Measurements from ENCODE around the gene SLC25A12.
"Not testable (repeated sequence)": the region's sequence is repeated elsewhere in the genome, so short reads cannot be mapped to it uniquely, and the experiment has no call there.

SLC25A12 gene

DNA sequence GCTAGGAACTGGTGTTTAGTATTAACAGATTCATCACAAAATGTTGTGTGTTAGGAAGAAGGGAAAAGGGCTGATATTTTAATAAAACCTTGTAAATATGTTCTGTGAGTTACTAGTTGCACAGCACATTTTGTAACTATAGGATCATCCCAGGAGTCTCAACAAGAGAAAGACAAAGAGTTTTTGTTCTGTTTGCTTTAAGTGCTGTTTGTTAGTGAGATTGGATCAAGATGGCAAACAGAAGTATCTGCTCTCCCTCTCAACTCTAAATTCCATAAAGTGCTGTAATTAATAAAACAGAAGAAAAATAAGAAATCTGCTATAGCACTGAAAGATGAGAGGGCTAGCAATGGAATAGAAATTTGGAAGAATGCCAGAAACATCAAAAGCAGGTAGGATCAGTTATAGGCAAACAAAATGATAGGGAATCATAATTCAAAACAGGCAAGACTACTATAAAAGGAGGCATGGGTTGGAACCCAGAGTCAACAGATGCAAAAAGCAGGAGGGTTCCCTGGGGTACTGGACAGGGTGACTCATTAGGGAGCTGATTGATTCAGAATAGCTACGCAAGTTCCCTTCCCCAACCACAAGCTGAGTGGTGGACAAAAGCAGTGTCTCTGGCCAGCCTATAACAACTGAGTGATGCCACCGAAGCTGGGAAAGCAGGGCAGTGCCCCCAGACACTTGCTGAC is 131.0 kb downstream of the SLC25A12 start:
- no peaks in the 10 kb centered on the region for H3K4me1 ChIP-seq (ENCODE audit: low read depth, poor library complexity, severe bottlenecking)
- H2AFZ ChIP-seq (ENCODE audit: low read depth) = no peak overlapping the region
- H4K20me1 ChIP-seq (ENCODE audit: insufficient read depth) = no peaks in the 10 kb centered on the region
- H3K4me2 ChIP-seq = no peak overlapping the region
- H3K79me2 ChIP-seq (ENCODE audit: insufficient read depth, low read depth) = no peaks in the 10 kb centered on the region
- no peak overlapping the region for H3K27ac ChIP-seq
- no peak overlapping the region for H3K9ac ChIP-seq
- H3K27me3 ChIP-seq (ENCODE audit: insufficient read depth, low read depth) = no peaks in the 10 kb centered on the region
- no peak overlapping the region for H3K4me3 ChIP-seq (IDR thresholded peaks at IDR 0.05; ENCODE audit: insufficient read depth, low read depth, low read length)
- TF ChIP-seq CTCF (conservative IDR thresholded peaks at IDR 0.05; ENCODE audit: low read depth, low read length) = no peak
- H3K36me3 ChIP-seq (ENCODE audit: insufficient read depth) = no peaks in the 10 kb centered on the region

DNA sequence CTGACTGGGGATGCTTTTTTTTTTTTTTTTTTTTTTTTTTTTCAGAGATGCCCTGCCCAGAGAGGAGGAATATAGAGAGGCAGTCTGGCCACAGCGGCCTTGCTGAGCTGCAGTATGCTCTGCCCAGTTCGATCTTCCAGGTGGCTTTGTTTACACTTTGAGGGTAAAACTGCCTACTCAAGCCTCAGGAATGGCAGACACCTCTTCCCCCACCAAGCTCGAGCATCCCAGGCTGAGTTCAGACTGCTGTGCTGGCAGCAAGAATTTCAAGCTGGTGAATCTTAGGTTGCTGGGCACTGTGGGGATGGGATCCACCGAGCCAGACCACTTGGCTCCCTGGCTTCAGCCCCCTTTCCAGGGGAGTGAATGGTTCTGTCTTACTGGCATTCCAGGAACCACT is 132.9 kb downstream of the SLC25A12 start:
- not testable (repeated sequence) for H3K4me3 ChIP-seq (IDR thresholded peaks at IDR 0.05; ENCODE audit: insufficient read depth, low read depth, low read length); H4K20me1 ChIP-seq (ENCODE audit: insufficient read depth); H3K36me3 ChIP-seq (ENCODE audit: insufficient read depth); H3K9ac ChIP-seq; H2AFZ ChIP-seq (ENCODE audit: low read depth); H3K4me1 ChIP-seq (ENCODE audit: low read depth, poor library complexity, severe bottlenecking); H3K4me2 ChIP-seq; H3K27ac ChIP-seq; H3K79me2 ChIP-seq (ENCODE audit: insufficient read depth, low read depth); H3K27me3 ChIP-seq (ENCODE audit: insufficient read depth, low read depth)

GRCh38 chr2:171758762-171759161 is 135.3 kb downstream of the SLC25A12 start:
- not testable (repeated sequence) for H2AFZ ChIP-seq (ENCODE audit: low read depth); H3K9ac ChIP-seq; H4K20me1 ChIP-seq (ENCODE audit: insufficient read depth); H3K79me2 ChIP-seq (ENCODE audit: insufficient read depth, low read depth); H3K4me2 ChIP-seq; H3K27ac ChIP-seq; H3K4me3 ChIP-seq (IDR thresholded peaks at IDR 0.05; ENCODE audit: insufficient read depth, low read depth, low read length); H3K27me3 ChIP-seq (ENCODE audit: insufficient read depth, low read depth); H3K4me1 ChIP-seq (ENCODE audit: low read depth, poor library complexity, severe bottlenecking); H3K36me3 ChIP-seq (ENCODE audit: insufficient read depth)

DNA sequence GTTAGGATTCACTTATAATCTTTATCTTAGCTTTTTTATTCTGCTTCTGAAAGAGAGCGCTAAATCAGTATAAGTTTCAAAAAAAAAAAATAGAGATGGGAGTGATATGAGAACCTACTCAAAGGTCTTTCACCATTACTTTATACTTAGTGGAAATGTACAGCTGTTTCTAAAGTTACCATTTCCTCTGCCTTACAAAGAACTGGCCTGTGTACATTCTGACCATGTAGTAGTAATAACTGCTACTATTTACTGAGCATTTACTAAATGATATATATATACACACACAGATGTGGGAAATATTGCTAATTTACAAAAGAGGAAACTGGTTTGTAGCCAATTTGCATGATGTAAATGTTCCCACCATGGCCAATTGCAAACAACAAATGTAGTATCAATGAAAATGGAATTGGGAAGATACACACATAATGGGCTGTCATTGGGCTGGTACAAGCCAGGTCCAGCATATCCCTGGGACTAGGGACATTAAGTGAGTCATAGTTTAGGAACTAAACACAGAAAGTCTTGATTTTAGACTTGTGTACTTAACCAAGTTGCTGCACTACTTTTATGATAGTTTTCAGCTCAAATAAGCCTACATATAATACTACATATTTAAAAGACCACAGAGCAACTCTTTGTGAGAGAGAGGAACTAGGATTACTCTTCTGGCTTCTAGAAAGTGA is 139.6 kb downstream of the SLC25A12 start:
- Histone ChIP-seq H3K79me2 (ENCODE audit: insufficient read depth, low read depth) (no peaks in the 10 kb centered on the region), H3K27ac (no peak overlapping the region), H4K20me1 (ENCODE audit: insufficient read depth) (no peaks in the 10 kb centered on the region), H3K36me3 (ENCODE audit: insufficient read depth) (no peaks in the 10 kb centered on the region), H3K4me3 (IDR thresholded peaks at IDR 0.05; ENCODE audit: insufficient read depth, low read depth, low read length) (no peak overlapping the region), H3K27me3 (ENCODE audit: insufficient read depth, low read depth) (no peaks in the 10 kb centered on the region), H3K4me2 (no peak overlapping the region), H3K4me1 (ENCODE audit: low read depth, poor library complexity, severe bottlenecking) (no peaks in the 10 kb centered on the region), H2AFZ (ENCODE audit: low read depth) (no peak overlapping the region), H3K9ac (no peak overlapping the region)
- TF ChIP-seq CTCF (conservative IDR thresholded peaks at IDR 0.05; ENCODE audit: low read depth, low read length) = no peak

DNA sequence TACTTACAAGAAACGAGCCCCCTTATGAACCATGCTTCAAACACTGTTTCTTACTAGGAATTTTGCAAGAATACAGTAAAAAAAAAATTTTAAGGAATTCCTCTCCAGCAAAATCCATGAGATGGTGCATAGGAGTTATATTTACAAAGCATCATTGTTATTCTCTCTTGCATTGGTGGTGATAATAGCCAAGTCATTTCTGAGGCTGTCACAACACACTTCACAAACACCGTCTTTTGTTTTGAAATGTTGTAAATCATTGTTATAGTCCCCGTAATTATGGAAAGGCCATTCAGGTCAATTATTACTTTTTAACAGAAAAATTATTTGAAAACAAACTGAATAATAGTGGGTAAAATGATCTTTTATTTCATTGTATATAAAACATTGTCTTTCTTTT is 146.7 kb downstream of the SLC25A12 start:
- Histone ChIP-seq H3K4me2 (no peak overlapping the region), H4K20me1 (ENCODE audit: insufficient read depth) (no peaks in the 10 kb centered on the region), H3K9ac (no peak overlapping the region), H3K4me3 (IDR thresholded peaks at IDR 0.05; ENCODE audit: insufficient read depth, low read depth, low read length) (no peak overlapping the region), H3K36me3 (ENCODE audit: insufficient read depth) (no peaks in the 10 kb centered on the region), H3K27me3 (ENCODE audit: insufficient read depth, low read depth) (no peaks in the 10 kb centered on the region), H3K79me2 (ENCODE audit: insufficient read depth, low read depth) (no peaks in the 10 kb centered on the region), H3K27ac (no peak overlapping the region), H2AFZ (ENCODE audit: low read depth) (no peak overlapping the region), H3K4me1 (ENCODE audit: low read depth, poor library complexity, severe bottlenecking) (no peaks in the 10 kb centered on the region)
- TF ChIP-seq CTCF (conservative IDR thresholded peaks at IDR 0.05; ENCODE audit: low read depth, low read length) = no peak
